IMR-90 (cell line): ENCODE measurements around the gene CNPY4. TPM values are rescaled to one million over a fixed set of nuclear protein-coding genes. Genes with fewer than 3 reads are reported as not detected.

ENCODE experiments used
- ATAC-seq: fragments of 200-7000 bp; cut with Tn5 transposase; 2 replicates; pipeline ENCODE4 v1.9.1; 2020; ENCODE audit warnings: low read depth, mild to moderate bottlenecking, moderate library complexity
- BruUV-seq: library from RNA; stranded (reverse); fragments of 400-500 nt; replicated peaks from 2 replicates; lab custom pipeline; 2021; lab: Mats Ljungman, UMichigan
- CTCF ChIA-PET: fragments of 300-600 bp; formaldehyde crosslinking; extraction: SDS; loops from one replicate; lab custom pipeline; 2021; ENCODE audit warnings: antibody characterized with exemption; lab: Yijun Ruan, JAX
- POLR2A ChIA-PET: fragments of 300-600 bp; sonication (Branson Sonifier 250); formaldehyde crosslinking; loops from one replicate; lab custom pipeline; 2022; ENCODE audit warnings: antibody characterized with exemption; ENCODE audit not compliant: unreplicated experiment; lab: Charles Lee
- DNase-seq: peaks from one replicate; pipeline ENCODE4 v3.0.0; 2013
- H2AFZ ChIP-seq: replicated peaks from 2 replicates; pipeline ENCODE3; 2013; ENCODE audit warnings: low read length, mild to moderate bottlenecking; ENCODE audit not compliant: poor library complexity
- H2AK5ac ChIP-seq: 2 replicates; pipeline ENCODE4 v1.6.1; 2013; ENCODE audit warnings: low read depth, low read length, inconsistent platforms
- H2AK9ac ChIP-seq: replicated peaks from 2 replicates; pipeline ENCODE3; 2013; ENCODE audit warnings: mild to moderate bottlenecking, low read depth, low read length, moderate library complexity; ENCODE audit not compliant: poor library complexity
- H2BK120ac ChIP-seq: 2 replicates; pipeline ENCODE4 v1.6.1; 2013; ENCODE audit warnings: low read depth, low read length, inconsistent platforms
- H2BK15ac ChIP-seq: 3 replicates; pipeline ENCODE4 v1.6.1; 2013; ENCODE audit warnings: low read depth, low read length, inconsistent platforms
- H2BK20ac ChIP-seq: 2 replicates; pipeline ENCODE4 v1.6.1; 2013; ENCODE audit warnings: low read depth, mild to moderate bottlenecking, inconsistent platforms, low read length, moderate library complexity
- H2BK5ac ChIP-seq: 2 replicates; pipeline ENCODE4 v1.6.1; 2013; ENCODE audit warnings: mild to moderate bottlenecking, low read depth, low read length, inconsistent platforms; ENCODE audit not compliant: poor library complexity, severe bottlenecking
- H3K14ac ChIP-seq: replicated peaks from 2 replicates; pipeline ENCODE4 v1.6.1; 2013; ENCODE audit warnings: low read depth, low read length, inconsistent platforms
- H3K18ac ChIP-seq: 2 replicates; pipeline ENCODE4 v1.6.1; 2013; ENCODE audit warnings: low read depth, low read length, control low read depth
- H3K23ac ChIP-seq: 2 replicates; pipeline ENCODE4 v1.6.1; 2013; ENCODE audit warnings: low read depth, low read length, inconsistent platforms
- H3K27ac ChIP-seq: 2 replicates; pipeline ENCODE4 v1.5.1; 2013; ENCODE audit warnings: mild to moderate bottlenecking, control low read depth, low read length; ENCODE audit not compliant: insufficient read depth
- H3K27me3 ChIP-seq: 2 replicates; pipeline ENCODE4 v1.6.1; 2013; ENCODE audit warnings: low read length; ENCODE audit not compliant: control insufficient read depth, insufficient read depth
- H3K36me3 ChIP-seq: 2 replicates; pipeline ENCODE4 v1.6.1; 2013; ENCODE audit warnings: low read length, mixed read lengths; ENCODE audit not compliant: control insufficient read depth, insufficient read depth
- H3K4ac ChIP-seq: 2 replicates; pipeline ENCODE4 v1.6.1; 2013; ENCODE audit warnings: low read depth, low read length, inconsistent platforms
- H3K4me1 ChIP-seq: 2 replicates; pipeline ENCODE4 v1.6.1; 2013; ENCODE audit warnings: low read length, mixed read lengths; ENCODE audit not compliant: control insufficient read depth, insufficient read depth
- H3K4me2 ChIP-seq: 2 replicates; pipeline ENCODE4 v1.6.1; 2013; ENCODE audit warnings: low read depth, mild to moderate bottlenecking, control low read depth, low read length, moderate library complexity
- H3K4me3 ChIP-seq: 2 replicates; pipeline ENCODE4 v1.5.1; 2013; ENCODE audit warnings: low read depth, mild to moderate bottlenecking, control low read depth, low read length, moderate library complexity; ENCODE audit not compliant: insufficient read depth
- H3K56ac ChIP-seq: 2 replicates; pipeline ENCODE4 v1.6.1; 2013; ENCODE audit warnings: low read length, inconsistent platforms; ENCODE audit not compliant: insufficient read depth; ENCODE audit errors: extremely low read depth
- H3K79me1 ChIP-seq, 2 experiments: 2 replicates each; pipeline ENCODE4 v1.6.1; 2013; ENCODE audit warnings: low read length in 2 of 2, inconsistent platforms in 1 of 2, low read depth in 1 of 2
- H3K9ac ChIP-seq: 2 replicates; pipeline ENCODE4 v1.6.1; 2013; ENCODE audit warnings: low read depth, low read length, control low read depth
- H3K9me1 ChIP-seq: 2 replicates; pipeline ENCODE4 v1.6.1; 2013; ENCODE audit warnings: low read length, inconsistent platforms; ENCODE audit not compliant: insufficient read depth
- H3K9me3 ChIP-seq: 2 replicates; pipeline ENCODE4 v1.6.1; 2013; ENCODE audit warnings: low read length; ENCODE audit not compliant: control insufficient read depth, insufficient read depth
- H4K20me1 ChIP-seq: 2 replicates; pipeline ENCODE4 v1.6.1; 2013; ENCODE audit warnings: low read length, inconsistent platforms; ENCODE audit not compliant: insufficient read depth
- H4K5ac ChIP-seq: 2 replicates; pipeline ENCODE4 v1.6.1; 2013; ENCODE audit warnings: mild to moderate bottlenecking, low read depth, low read length, control low read depth
- H4K8ac ChIP-seq, 2 experiments: 2 replicates each; pipeline ENCODE4 v1.6.1; 2013; ENCODE audit warnings: low read depth in 2 of 2, low read length in 2 of 2, control low read depth in 1 of 2, inconsistent platforms in 1 of 2
- H4K91ac ChIP-seq: 2 replicates; pipeline ENCODE4 v1.6.1; 2013; ENCODE audit warnings: low read depth, low read length, inconsistent platforms; ENCODE audit not compliant: insufficient read depth
- CEBPB ChIP-seq: IDR thresholded peaks from 2 replicates; pipeline ENCODE4 v1.6.1; 2012; ENCODE audit warnings: low read depth, low read length, improper control_type of control experiment
- CHD1 ChIP-seq: IDR thresholded peaks from 2 replicates; pipeline ENCODE4 v1.6.1; 2012; ENCODE audit warnings: low read depth, low read length, improper control_type of control experiment
- CTCF ChIP-seq: conservative IDR thresholded peaks from 2 replicates; pipeline ENCODE4 v1.5.1; 2012; ENCODE audit warnings: mild to moderate bottlenecking, low read depth, low read length, improper control_type of control experiment
- FOS ChIP-seq: fragments of 150-350 bp; IDR thresholded peaks from 2 replicates; pipeline ENCODE4 v1.6.1; 2016; ENCODE audit warnings: low read depth, low read length
- MAFK ChIP-seq: IDR thresholded peaks from 2 replicates; pipeline ENCODE4 v1.6.1; 2012; ENCODE audit warnings: low read depth, low read length, improper control_type of control experiment
- MAZ ChIP-seq: IDR thresholded peaks from 2 replicates; pipeline ENCODE4 v1.6.1; 2012; ENCODE audit warnings: low read depth, mild to moderate bottlenecking, low read length, improper control_type of control experiment, moderate library complexity, borderline replicate concordance
- NFE2L2 ChIP-seq: fragments of 150-350 bp; IDR thresholded peaks from 2 replicates; pipeline ENCODE4 v1.6.1; 2016; ENCODE audit warnings: low read depth, mild to moderate bottlenecking, low read length
- POLR2A ChIP-seq: IDR thresholded peaks from 2 replicates; pipeline ENCODE4 v1.6.1; 2012; ENCODE audit warnings: mild to moderate bottlenecking, low read depth, low read length
- RAD21 ChIP-seq: IDR thresholded peaks from 2 replicates; pipeline ENCODE4 v1.6.1; 2012; ENCODE audit warnings: low read length, improper control_type of control experiment
- RCOR1 ChIP-seq: IDR thresholded peaks from 2 replicates; pipeline ENCODE4 v1.6.1; 2012; ENCODE audit warnings: mild to moderate bottlenecking, low read length, improper control_type of control experiment; ENCODE audit not compliant: insufficient replicate concordance
- RFX5 ChIP-seq: IDR thresholded peaks from 2 replicates; pipeline ENCODE4 v1.8.0; 2012; ENCODE audit warnings: low read depth, mild to moderate bottlenecking, low read length, moderate library complexity
- SMC3 ChIP-seq: fragments of 150-350 bp; IDR thresholded peaks from 2 replicates; pipeline ENCODE4 v1.6.1; 2016; ENCODE audit warnings: low read depth, mild to moderate bottlenecking, antibody characterized with exemption, low read length, moderate library complexity
- USF2 ChIP-seq: fragments of 150-350 bp; IDR thresholded peaks from 2 replicates; pipeline ENCODE4 v1.6.1; 2017; ENCODE audit warnings: mild to moderate bottlenecking, antibody characterized with exemption, low read length, low read depth
- WGBS, 2 experiments: methylation state at CpG; one replicate each; pipeline versions ENCODE4 v1.1.5 to v1.1.7; 2013; ENCODE audit warnings: missing lambda C conversion rate in 2 of 2; ENCODE audit not compliant: insufficient read length in 1 of 2; ENCODE audit errors: extremely low coverage in 2 of 2; 5-methylcytosine and 5-hydroxymethylcytosine counted together
- dilution Hi-C: fragments of 300-500 bp; cut with HindIII; formaldehyde crosslinking; loops from one replicate; pipeline ENCODE4 v1.14.3; 2018; ENCODE audit warnings: low sequenced_read_pairs; ENCODE audit not compliant: unreplicated experiment
- in situ Hi-C: fragments of 300-500 bp; cut with MboI; formaldehyde crosslinking; loops from 3 replicates; pipeline ENCODE4 v1.14.3; 2019; ENCODE audit warnings: low sequenced_read_pairs, inconsistent platforms, mixed read lengths
- intact Hi-C: fragments of 100-400 bp; cut with micrococcal nuclease; formaldehyde crosslinking; loops from 2 replicates; pipeline ENCODE4 v1.10.0; 2022
- polyA plus RNA-seq, 3 experiments: library from polyadenylated mRNA; depleted of rRNA; stranded (reverse); fragments of >200 nt; gene quantifications; 2 replicates each; pipeline ENCODE4 v1.2.3, GENCODE V29; 2012; ENCODE audit warnings: low replicate concordance in 1 of 3
- total RNA-seq: library from RNA; depleted of rRNA; stranded (reverse); fragments of >200 nt; gene quantifications from 2 replicates; pipeline ENCODE4 v1.2.3, GENCODE V29; 2012

The CNPY4 gene
- total and polyA plus RNA-seq, 2 of the 4 experiments (the other 2 are of a cell fraction), result 13.3 to 21.9 TPM

- dilution Hi-C loops (no loop called here), intact Hi-C loops (no loop called here), in situ Hi-C loops (no loop called here)
- no peak overlapping the region for H2AK5ac ChIP-seq
- H3K27ac ChIP-seq, result no peak overlapping the region
- peaks cover 21% of the 10 kb centered on the region for H4K20me1 ChIP-seq
- no peak overlapping the region for H3K23ac ChIP-seq
- CTCF ChIA-PET, result no interaction called here
- H2BK20ac ChIP-seq, result no peak overlapping the region
- no TSS peak for BruUV-seq
- peaks cover 17 to 52% of the 10 kb centered on the region in 2 experiments for H3K79me1 ChIP-seq
- POLR2A ChIA-PET, result interaction anchor here (0.6 kb wide), 1 partner anchor 12 kb away, joined by 4 read pairs; no protein-coding TSS in a partner anchor
- H3K56ac ChIP-seq, result no peak overlapping the region
- H4K91ac ChIP-seq, result no peak overlapping the region
- H3K4ac ChIP-seq, result no peak overlapping the region
- no peak overlapping the region; a peak in 1 of 4 replicates for H4K8ac ChIP-seq
- ATAC-seq, result no peak
- no peaks in the 10 kb centered on the region for H3K27me3 ChIP-seq
- no peak overlapping the region for H3K9ac ChIP-seq
- H3K14ac ChIP-seq, result no peak overlapping the region
- no peak overlapping the region for H2AFZ ChIP-seq
- peaks cover 48% of the 10 kb centered on the region for H3K36me3 ChIP-seq
- peaks cover 6% of the 10 kb centered on the region; the same call in 1 of the 2 replicates for H3K4me1 ChIP-seq
- H2BK120ac ChIP-seq, result no peak overlapping the region
- peaks cover 19% of the 10 kb centered on the region for H3K9me3 ChIP-seq
- no peak for DNase-seq
- no peak overlapping the region for H2AK9ac ChIP-seq
- no peak overlapping the region; the same call in 1 of the 2 replicates for H3K4me2 ChIP-seq
- peaks cover 9% of the 10 kb centered on the region for H3K9me1 ChIP-seq
- 100% methylated on average over 2 of the region's 7 CpGs; no CpG with 5 or more reads in 1 of the 2 experiments for WGBS, 2 experiments
- H3K18ac ChIP-seq, result no peak overlapping the region
- no peak overlapping the region for H4K5ac ChIP-seq
- H3K4me3 ChIP-seq, result no peak overlapping the region
- TF ChIP-seq POLR2A, result no peak
- TF ChIP-seq SMC3, result no peak
- TF ChIP-seq USF2, result no peak
- no peak for TF ChIP-seq CEBPB
- TF ChIP-seq RAD21, result no peak
- no peak for TF ChIP-seq NFE2L2
- no peak for TF ChIP-seq CHD1
- TF ChIP-seq MAFK, result no peak
- TF ChIP-seq FOS, result no peak
- TF ChIP-seq CTCF, result no peak
- TF ChIP-seq RFX5, result no peak
- TF ChIP-seq MAZ, result no peak
- no peak for TF ChIP-seq RCOR1
- H2BK15ac ChIP-seq, result no peak overlapping the region
- H2BK5ac ChIP-seq, result no peak overlapping the region
Observed at GRCh38 chr7:100079024-100079560, 40.3 kb upstream of the CNPY4 start.
